ENCODE results near the gene MIDN.
"Not testable (repeated sequence)": the region's sequence is repeated elsewhere in the genome, so short reads cannot be mapped to it uniquely, and the experiment has no call there.

MIDN gene

DNA sequence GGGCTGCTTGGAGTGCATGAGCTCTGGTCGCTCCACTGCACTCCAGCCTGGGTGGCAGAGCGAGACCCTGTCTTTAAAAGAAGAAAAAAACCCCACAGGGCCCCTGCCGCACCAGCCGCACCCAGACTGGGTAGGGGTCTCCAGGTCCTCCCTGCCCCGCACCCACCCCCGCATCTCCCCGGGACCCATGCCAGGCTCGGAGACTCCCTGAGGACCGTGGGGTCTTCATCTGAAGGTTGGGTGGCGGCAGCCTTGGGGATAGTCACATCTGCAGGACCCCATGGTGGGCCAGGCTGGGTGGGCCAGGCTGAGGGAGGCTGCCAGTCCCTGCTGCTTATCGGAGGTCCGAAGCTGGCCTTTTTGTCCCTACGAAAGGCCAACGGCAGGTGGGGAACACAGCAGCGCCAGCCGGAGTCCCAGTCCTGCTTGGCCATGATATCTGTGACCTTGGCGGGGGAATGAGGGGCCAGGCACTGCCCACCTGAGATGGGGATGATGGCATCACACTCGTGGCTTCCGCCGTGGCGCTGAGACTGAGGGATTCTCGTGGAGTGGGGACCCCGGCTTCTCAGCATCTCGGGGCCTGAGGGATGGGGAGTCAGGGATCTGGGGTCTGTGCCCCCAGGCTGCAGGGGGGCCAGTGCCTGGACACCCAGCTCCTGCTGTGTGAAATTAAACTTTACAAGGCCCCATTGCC lies 48.3 kb downstream of the MIDN start:
- DNase-seq = no peak

DNA sequence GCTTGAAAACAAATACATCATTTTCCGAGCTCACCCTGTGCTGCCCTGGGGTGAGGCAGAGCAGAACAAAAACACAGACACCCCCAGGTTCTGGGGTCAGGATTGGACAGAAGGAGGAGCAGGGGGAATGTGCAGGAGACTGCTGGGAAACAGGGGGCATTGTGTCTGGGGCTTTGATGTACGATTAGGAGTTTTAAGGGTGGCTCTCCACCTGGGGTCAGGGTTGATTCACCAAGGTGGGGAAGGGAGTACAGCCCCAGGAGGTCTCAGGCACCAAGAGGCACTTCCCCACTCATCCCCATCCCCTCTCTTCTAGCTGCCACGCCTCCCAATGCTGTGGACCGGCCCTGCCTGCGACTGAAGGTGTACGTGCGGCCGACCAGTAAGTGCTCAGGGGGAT lies 49.9 kb downstream of the MIDN start:
- DNase-seq = no peak

DNA sequence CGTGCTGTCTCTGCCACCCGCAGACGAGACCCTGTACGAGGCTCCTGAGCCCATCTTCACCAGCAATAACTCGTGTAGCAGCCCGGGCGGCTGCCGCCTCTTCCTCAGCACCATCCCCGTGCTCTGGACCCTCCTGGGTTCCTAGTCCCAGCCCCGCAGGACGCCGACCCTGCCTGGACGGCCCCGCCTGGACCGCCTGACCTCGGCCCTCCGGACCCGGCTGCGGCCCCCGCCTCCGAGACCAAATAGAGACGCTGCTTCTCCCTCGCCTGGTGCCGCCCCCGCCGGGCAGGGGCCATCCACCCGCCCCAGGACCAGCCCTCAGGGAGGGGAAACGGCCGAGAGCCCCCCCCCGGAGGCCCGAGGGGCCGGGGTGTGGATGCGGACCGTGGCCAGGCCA lies 51.4 kb downstream of the MIDN start:
- DNase-seq = no peak

GRCh38 chr19:1300744-1301490 lies 52.5 kb downstream of the MIDN start:
- no peak for DNase-seq

DNA sequence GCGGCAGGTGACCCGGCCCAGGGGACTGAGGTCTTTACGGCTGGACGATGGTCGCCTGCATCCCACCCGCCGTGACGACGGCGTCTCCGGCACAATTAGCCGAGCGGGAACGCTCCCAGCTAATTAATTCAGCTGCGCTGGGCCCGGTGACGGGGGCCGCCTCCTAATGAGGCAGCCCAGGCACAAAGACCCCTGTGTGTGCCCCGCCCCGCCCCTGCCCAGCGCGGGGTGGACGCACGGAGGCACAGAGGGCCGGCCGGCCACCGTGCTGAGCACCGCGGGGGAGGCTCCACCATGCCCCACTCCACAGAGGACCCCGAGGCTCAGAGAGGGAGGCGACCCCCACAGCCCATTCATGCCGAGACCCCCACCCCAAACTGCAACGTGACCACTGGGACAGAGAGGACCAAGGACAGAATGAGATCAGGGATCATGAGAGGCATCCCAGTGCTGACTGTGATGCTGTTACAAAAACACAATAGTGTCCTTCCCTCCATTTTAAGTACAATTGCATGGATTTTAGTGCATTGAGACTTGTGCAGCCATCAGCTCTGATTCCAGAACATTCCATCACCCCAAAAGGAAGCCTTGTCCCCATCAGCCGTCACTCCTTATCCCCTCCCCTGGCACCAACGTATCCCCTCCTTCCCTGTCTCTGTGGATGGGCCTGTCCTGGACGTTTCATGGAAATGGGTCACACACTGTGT lies 54.3 kb downstream of the MIDN start:
- no peak for DNase-seq

DNA sequence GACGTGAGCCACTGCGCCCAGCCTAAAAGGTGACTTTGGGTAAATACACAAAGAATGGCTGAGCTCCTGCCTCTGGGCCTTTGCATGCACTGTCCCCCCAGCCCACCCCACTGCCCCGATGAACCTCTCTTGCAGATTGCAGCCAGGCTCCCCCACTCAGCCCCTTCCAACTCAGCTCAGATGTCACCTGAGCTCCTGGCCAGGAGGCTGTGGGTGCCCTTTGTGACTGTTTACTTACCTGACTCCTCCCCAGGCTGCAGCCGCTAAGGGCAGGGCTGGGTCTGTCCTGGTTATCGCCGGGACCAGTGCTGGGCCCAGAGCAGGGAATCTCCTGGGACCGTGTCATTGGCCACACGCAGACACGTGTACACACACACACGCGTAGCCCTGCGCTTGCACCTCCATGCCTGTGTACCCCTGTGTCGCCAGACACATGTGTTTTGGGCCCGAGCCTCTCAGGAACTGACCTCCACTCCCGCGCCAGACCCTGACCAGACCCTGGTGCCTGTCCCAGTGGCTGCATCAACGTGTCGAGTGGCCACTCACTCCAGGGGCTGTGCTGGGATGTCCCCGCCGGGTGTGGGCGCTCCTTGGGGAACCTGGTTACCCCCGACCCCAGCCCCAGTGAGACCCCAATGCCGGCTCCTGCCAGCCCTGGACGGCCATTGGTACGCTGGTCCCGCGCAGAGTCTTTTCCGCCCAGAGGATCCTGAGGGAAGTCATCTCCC lies 56.0 kb downstream of the MIDN start:
- DNase-seq = no peak

DNA sequence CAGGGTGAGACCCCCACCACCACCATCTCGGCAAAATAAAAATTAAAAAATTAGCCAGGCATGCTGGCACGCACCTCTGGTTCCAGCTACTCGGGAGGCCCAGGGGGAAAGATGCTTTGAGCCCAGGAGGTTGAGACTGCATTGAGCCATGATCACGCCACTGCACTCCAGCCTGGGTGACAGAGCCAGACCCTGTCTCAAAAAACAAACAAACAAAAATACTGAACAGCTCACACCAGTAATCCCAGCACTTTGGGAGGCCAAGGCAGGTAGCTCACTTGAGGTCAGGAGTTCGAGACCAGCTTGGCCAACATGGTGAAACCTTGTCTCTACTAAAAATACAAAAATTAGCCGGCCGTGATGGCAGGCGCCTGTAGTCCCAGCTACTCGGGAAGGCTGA lies 57.0 kb downstream of the MIDN start:
- DNase-seq = not testable (repeated sequence)

GRCh38 chr19:1307320-1307719 lies 58.9 kb downstream of the MIDN start:
- no peak for DNase-seq

- no peak for DNase-seq
Measured at GRCh38 chr19:1307755-1308303, 59.4 kb downstream of the MIDN start.

DNA sequence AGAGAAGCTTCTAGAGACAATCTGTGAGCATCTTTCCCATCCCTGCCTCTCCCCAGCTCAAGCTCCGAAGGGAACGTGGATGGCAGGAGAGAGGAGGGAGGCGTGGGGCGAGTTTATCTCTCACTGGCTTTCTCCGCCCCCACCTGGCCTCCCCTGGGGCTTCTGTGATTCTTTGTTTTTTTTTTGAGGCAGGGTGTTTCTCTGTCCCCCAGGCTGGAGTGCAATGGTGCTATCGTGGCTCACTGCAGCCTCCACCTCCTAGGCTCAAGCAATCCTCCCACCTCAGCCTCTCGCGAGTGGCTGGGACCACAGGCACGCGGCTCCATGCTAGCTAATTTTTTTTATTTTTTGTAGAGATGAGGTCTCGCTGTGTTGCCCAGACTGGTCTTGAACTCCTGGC lies 60.3 kb downstream of the MIDN start:
- DNase-seq = no peak
